ENCODE data around the gene FTL.

Gene FTL

GRCh38 chr19:48946463-48947257 lies 18.4 kb upstream of the FTL start:
- no peak for DNase-seq

GRCh38 chr19:48947258-48947542 lies 17.9 kb upstream of the FTL start:
- no peak for DNase-seq

- no peak for DNase-seq
Measured at GRCh38 chr19:48950159-48950558, 14.9 kb upstream of the FTL start.

GRCh38 chr19:48950830-48951519 lies 14.1 kb upstream of the FTL start:
- DNase-seq: no peak

- no peak for DNase-seq
Measured at GRCh38 chr19:48953141-48953540, 12.0 kb upstream of the FTL start.

- DNase-seq: no peak
Measured at GRCh38 chr19:48953990-48954594, 11.0 kb upstream of the FTL start.

GRCh38 chr19:48954595-48955307 lies 10.4 kb upstream of the FTL start, which contains the start of gene BAX:
Gene BAX (plus strand): TSS chr19:48954875. CDS start chr19:48954929, 54 bp downstream.
- DNase-seq: peak; percentile 64 to 96 (median 88)

- DNase-seq: no peak
Measured at GRCh38 chr19:48955308-48955958, 9.7 kb upstream of the FTL start.

GRCh38 chr19:48958006-48958405 lies 7.1 kb upstream of the FTL start:
- no peak for DNase-seq

- DNase-seq: no peak
Measured at GRCh38 chr19:48959341-48960239, 5.5 kb upstream of the FTL start.

- DNase-seq: no peak
Measured at GRCh38 chr19:48961051-48961649, 4.0 kb upstream of the FTL start.

GRCh38 chr19:48961673-48962028 lies 3.5 kb upstream of the FTL start:
- no peak for DNase-seq

GRCh38 chr19:48962029-48962848 lies 2.9 kb upstream of the FTL start:
- peak in 6 of 14 donors; percentile 6 to 44 (median 26) for DNase-seq

- DNase-seq: no peak
Measured at GRCh38 chr19:48962849-48963165, 2.3 kb upstream of the FTL start.

- DNase-seq: peak in 13 of 14 donors; percentile 17 to 80 (median 67)
Measured at GRCh38 chr19:48963371-48964204, 1.5 kb upstream of the FTL start.

GRCh38 chr19:48964205-48965039 lies 687 bp upstream of the FTL start:
- peak in 6 of 14 donors; percentile 37 to 71 (median 54) for DNase-seq

GRCh38 chr19:48965806-48966540 lies 864 bp downstream of the FTL start:
- DNase-seq: peak; percentile 20 to 91 (median 82)
